Neural cell (in vitro differentiated cells): ENCODE measurements around the gene NR2C2. TPM values are rescaled to one million over a fixed set of nuclear protein-coding genes. Genes with fewer than 3 reads are reported as not detected.

Experiments
- H2AFZ ChIP-seq: fragments of 200-600, 300-800 bp; sonication (generic), shearing (Covaris generic); 2 replicates; pipeline ENCODE4 v1.6.0; 2014; ENCODE audit warnings: low read depth, mild to moderate bottlenecking, antibody characterized with exemption, low read length, moderate library complexity
- H3F3A ChIP-seq: fragments of 200-600 bp; shearing (Covaris generic); 2 replicates; pipeline ENCODE4 v1.6.1; 2016; ENCODE audit warnings: mild to moderate bottlenecking, moderate library complexity, mixed read lengths, antibody characterized with exemption, low read length; ENCODE audit not compliant: insufficient read depth, poor library complexity, severe bottlenecking
- H3K27ac ChIP-seq: fragments of 200-600, 300-800 bp; sonication (generic), shearing (Covaris generic); 2 replicates; pipeline ENCODE4 v1.5.1; 2014; ENCODE audit warnings: mild to moderate bottlenecking, low read length, moderate library complexity
- H3K27me3 ChIP-seq: fragments of 300-800, 200-600 bp; sonication (generic), shearing (Covaris generic); 2 replicates; pipeline ENCODE4 v1.6.0; 2014; ENCODE audit warnings: mild to moderate bottlenecking, low read depth, low read length, moderate library complexity; ENCODE audit not compliant: insufficient read depth
- H3K36me3 ChIP-seq: fragments of 300-800, 200-600 bp; sonication (generic), shearing (Covaris generic); 2 replicates; pipeline ENCODE4 v1.5.1; 2014; ENCODE audit warnings: mild to moderate bottlenecking, antibody characterized with exemption, low read length, moderate library complexity; ENCODE audit not compliant: insufficient read depth
- H3K4me2 ChIP-seq: fragments of 300-800, 200-600 bp; sonication (generic), shearing (Covaris generic); 2 replicates; pipeline ENCODE4 v1.6.0; 2014; ENCODE audit warnings: mild to moderate bottlenecking, low read length
- H3K4me3 ChIP-seq: fragments of 300-800, 200-600 bp; sonication (generic), shearing (Covaris generic); 2 replicates; pipeline ENCODE4 v1.5.1; 2014; ENCODE audit warnings: mild to moderate bottlenecking, low read length, moderate library complexity
- H3K79me2 ChIP-seq: fragments of 200-600 bp; shearing (Covaris generic); replicated peaks from 2 replicates; pipeline ENCODE4 v1.6.0; 2014; ENCODE audit warnings: mild to moderate bottlenecking, low read length, moderate library complexity; ENCODE audit not compliant: insufficient read depth
- H3K9ac ChIP-seq: fragments of 300-800, 200-600 bp; sonication (generic), shearing (Covaris generic); 2 replicates; pipeline ENCODE4 v1.6.1; 2016; ENCODE audit warnings: mild to moderate bottlenecking, low read length, mixed read lengths
- H3K9me2 ChIP-seq: fragments of 200-600 bp; shearing (Covaris generic); 2 replicates; pipeline ENCODE4 v1.6.1; 2016; ENCODE audit warnings: mild to moderate bottlenecking, low read length, mixed read lengths; ENCODE audit not compliant: insufficient read depth
- H3K9me3 ChIP-seq: fragments of 200-600, 300-800 bp; sonication (generic), shearing (Covaris generic); 2 replicates; pipeline ENCODE4 v1.6.1; 2016; ENCODE audit warnings: mild to moderate bottlenecking, mixed run types, low read length, moderate library complexity, mixed read lengths
- H4K20me1 ChIP-seq: fragments of 200-600 bp; shearing (Covaris generic); 2 replicates; pipeline ENCODE4 v1.6.1; 2016; ENCODE audit warnings: mild to moderate bottlenecking, mixed run types; ENCODE audit not compliant: insufficient read depth
- CTCF ChIP-seq: fragments of 450-650 bp; IDR thresholded peaks from 2 replicates; pipeline ENCODE4 v1.5.1; 2014; ENCODE audit warnings: antibody characterized with exemption, mild to moderate bottlenecking, moderate library complexity; ENCODE audit not compliant: poor library complexity, severe bottlenecking
- EP300 ChIP-seq: fragments of 450-650 bp; conservative IDR thresholded peaks from 2 replicates; pipeline ENCODE4 v1.6.1; 2014; ENCODE audit warnings: antibody characterized with exemption, mild to moderate bottlenecking, moderate library complexity; ENCODE audit not compliant: poor library complexity, severe bottlenecking
- EZH2 ChIP-seq: fragments of 200-600, 300-800 bp; shearing (Covaris generic), sonication (generic); IDR thresholded peaks from 2 replicates; pipeline ENCODE4 v1.6.1; 2014; ENCODE audit warnings: antibody characterized with exemption, low read length, borderline replicate concordance, mild to moderate bottlenecking; ENCODE audit not compliant: insufficient read depth, poor library complexity, severe bottlenecking
- MXI1 ChIP-seq: fragments of 450-650 bp; conservative IDR thresholded peaks from 2 replicates; pipeline ENCODE4 v1.6.1; 2014; ENCODE audit warnings: antibody characterized with exemption, mild to moderate bottlenecking; ENCODE audit not compliant: poor library complexity, severe bottlenecking
- RAD21 ChIP-seq: fragments of 450-650 bp; conservative IDR thresholded peaks from 2 replicates; pipeline ENCODE4 v1.6.1; 2014; ENCODE audit warnings: antibody characterized with exemption, mild to moderate bottlenecking, moderate library complexity
- REST ChIP-seq: IDR thresholded peaks from 2 replicates; pipeline ENCODE4 v1.6.1; 2012; ENCODE audit warnings: borderline replicate concordance
- SMC3 ChIP-seq: fragments of 450-650 bp; conservative IDR thresholded peaks from 2 replicates; pipeline ENCODE4 v1.6.1; 2014; ENCODE audit warnings: antibody characterized with exemption, mild to moderate bottlenecking, moderate library complexity; ENCODE audit not compliant: poor library complexity
- TAF1 ChIP-seq: IDR thresholded peaks from 2 replicates; pipeline ENCODE4 v1.6.1; 2012; ENCODE audit warnings: low read depth
- polyA plus RNA-seq: library from polyadenylated mRNA; depleted of rRNA; stranded (reverse); fragments of >200 nt; gene quantifications from 2 replicates; pipeline ENCODE4 v1.2.3, GENCODE V29; 2014

The NR2C2 gene
- polyA plus RNA-seq, 1 donor from 2014 or later, result 37.5 TPM

- no peak overlapping the region for H3K27ac ChIP-seq
- no peak overlapping the region for H3K9ac ChIP-seq
- TF ChIP-seq EP300 (no peak), CTCF (no peak), EZH2 (no peak), MXI1 (no peak)
- no peaks in the 10 kb centered on the region for H3K79me2 ChIP-seq
- H2AFZ ChIP-seq, result no peak overlapping the region
- H3K27me3 ChIP-seq, result no peaks in the 10 kb centered on the region
- no peaks in the 10 kb centered on the region for H3K36me3 ChIP-seq
- H4K20me1 ChIP-seq, result no peaks in the 10 kb centered on the region
- no peak overlapping the region for H3K4me2 ChIP-seq
- H3K4me3 ChIP-seq, result no peak overlapping the region
- no peaks in the 10 kb centered on the region for H3K9me2 ChIP-seq
- H3K9me3 ChIP-seq, result no peaks in the 10 kb centered on the region
- no peaks in the 10 kb centered on the region for H3F3A ChIP-seq
Observed at GRCh38 chr3:14935592-14936345, 11.6 kb upstream of the NR2C2 start.

- H3K9me2 ChIP-seq, result no peaks in the 10 kb centered on the region
- peaks cover 15% of the 10 kb centered on the region for H3K79me2 ChIP-seq
- H3K27me3 ChIP-seq, result no peaks in the 10 kb centered on the region
- H2AFZ ChIP-seq, result no peak overlapping the region
- H3K4me2 ChIP-seq, result no peak overlapping the region
- H3K4me3 ChIP-seq, result no peak overlapping the region
- no peak for TF ChIP-seq TAF1
- no peak for TF ChIP-seq RAD21
- TF ChIP-seq EP300, result no peak
- no peak for TF ChIP-seq SMC3
- TF ChIP-seq MXI1, result no peak
- TF ChIP-seq EZH2, result no peak
- no peak for TF ChIP-seq CTCF
- TF ChIP-seq REST, result no peak
- peaks cover 4% of the 10 kb centered on the region for H3K36me3 ChIP-seq
- no peak overlapping the region for H3K9ac ChIP-seq
- H3K27ac ChIP-seq, result no peak overlapping the region
- no peaks in the 10 kb centered on the region for H3K9me3 ChIP-seq
- H3F3A ChIP-seq, result no peaks in the 10 kb centered on the region
- H4K20me1 ChIP-seq, result peaks cover 1% of the 10 kb centered on the region
Observed at GRCh38 chr3:14938954-14939353, 8.4 kb upstream of the NR2C2 start.
